Bronchial epithelial cell (primary cell): Measurements from ENCODE around the gene PEX10. TPM values are rescaled to one million over a fixed set of nuclear protein-coding genes. Genes with fewer than 3 reads are reported as not detected.
A peak's percentile ranks its signal among the peaks of the same experiment; 100 is the strongest.
"Not testable (repeated sequence)": the region's sequence is repeated elsewhere in the genome, so short reads cannot be mapped to it uniquely, and the experiment has no call there.

ENCODE experiments used
- DNase-seq: peaks from one replicate; pipeline ENCODE4 v3.0.0-alpha.2; 2010; ENCODE audit warnings: low read depth
- FAIRE-seq: peaks from 2 replicates; lab custom pipeline; 2011; peaks lifted over from hg19 to GRCh38; lab: Jason Lieb, UNC
- H3K27me3 ChIP-seq: 2 replicates; pipeline ENCODE4 v1.5.1; 2011; ENCODE audit warnings: low read length; ENCODE audit not compliant: control insufficient read depth, insufficient read depth
- H3K36me3 ChIP-seq: 2 replicates; pipeline ENCODE4 v1.5.1; 2011; ENCODE audit warnings: low read length; ENCODE audit not compliant: control insufficient read depth, insufficient read depth
- H3K4me3 ChIP-seq: 2 replicates; pipeline ENCODE4 v1.5.1; 2011; ENCODE audit warnings: mild to moderate bottlenecking, low read depth, low read length, control low read depth
- total RNA-seq: library from RNA; depleted of rRNA; stranded (reverse); fragments of >200 nt; gene quantifications from 2 replicates; pipeline ENCODE4 v1.2.1, GENCODE V29; 2014
- TF ChIP-seq, protein P1 (sequence below): IDR thresholded peaks from 2 replicates; pipeline ENCODE4 v1.5.1; 2011; ENCODE audit warnings: mild to moderate bottlenecking, moderate library complexity, low read length, control low read depth, inconsistent platforms; ENCODE audit not compliant: insufficient read depth, severe bottlenecking

PEX10 gene
- total RNA-seq: 30.0 and 35.7 TPM in 2 replicates

DNA sequence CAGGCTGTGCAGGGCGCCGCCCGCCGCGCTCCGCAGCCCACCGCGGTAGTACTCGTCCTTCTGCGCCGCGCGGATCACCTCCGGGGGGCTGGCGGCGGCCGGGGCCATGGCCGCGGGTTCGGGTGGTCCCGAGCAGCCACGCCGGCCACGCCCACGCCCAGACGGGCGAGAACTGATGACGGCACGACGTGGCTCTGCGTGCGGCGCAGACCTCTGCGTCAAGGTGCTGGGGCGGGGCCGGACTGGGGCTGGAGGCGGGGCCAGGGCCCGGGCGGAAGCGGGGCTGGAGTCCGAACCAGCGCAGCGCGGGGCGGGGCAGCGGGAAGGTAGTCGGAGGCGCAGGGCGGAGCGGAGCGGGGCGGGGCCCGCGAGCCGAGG, at the start of gene PEX10:
Gene PEX10, minus strand, starts transcription at position 170 of the 378 bp plus-strand sequence. Its CDS starts 62 bp downstream, at position 108.
- DNase-seq (peak; percentile 81), FAIRE-seq (no peak)
- Histone ChIP-seq H3K36me3 (peaks cover 7% of the 10 kb centered on the region), H3K4me3 (peak within 1 kb of the TSS; percentile 94), H3K27me3 (no peaks in the 10 kb centered on the region)
- TF ChIP-seq, protein P1, sequence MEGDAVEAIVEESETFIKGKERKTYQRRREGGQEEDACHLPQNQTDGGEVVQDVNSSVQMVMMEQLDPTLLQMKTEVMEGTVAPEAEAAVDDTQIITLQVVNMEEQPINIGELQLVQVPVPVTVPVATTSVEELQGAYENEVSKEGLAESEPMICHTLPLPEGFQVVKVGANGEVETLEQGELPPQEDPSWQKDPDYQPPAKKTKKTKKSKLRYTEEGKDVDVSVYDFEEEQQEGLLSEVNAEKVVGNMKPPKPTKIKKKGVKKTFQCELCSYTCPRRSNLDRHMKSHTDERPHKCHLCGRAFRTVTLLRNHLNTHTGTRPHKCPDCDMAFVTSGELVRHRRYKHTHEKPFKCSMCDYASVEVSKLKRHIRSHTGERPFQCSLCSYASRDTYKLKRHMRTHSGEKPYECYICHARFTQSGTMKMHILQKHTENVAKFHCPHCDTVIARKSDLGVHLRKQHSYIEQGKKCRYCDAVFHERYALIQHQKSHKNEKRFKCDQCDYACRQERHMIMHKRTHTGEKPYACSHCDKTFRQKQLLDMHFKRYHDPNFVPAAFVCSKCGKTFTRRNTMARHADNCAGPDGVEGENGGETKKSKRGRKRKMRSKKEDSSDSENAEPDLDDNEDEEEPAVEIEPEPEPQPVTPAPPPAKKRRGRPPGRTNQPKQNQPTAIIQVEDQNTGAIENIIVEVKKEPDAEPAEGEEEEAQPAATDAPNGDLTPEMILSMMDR: no peak

DNA sequence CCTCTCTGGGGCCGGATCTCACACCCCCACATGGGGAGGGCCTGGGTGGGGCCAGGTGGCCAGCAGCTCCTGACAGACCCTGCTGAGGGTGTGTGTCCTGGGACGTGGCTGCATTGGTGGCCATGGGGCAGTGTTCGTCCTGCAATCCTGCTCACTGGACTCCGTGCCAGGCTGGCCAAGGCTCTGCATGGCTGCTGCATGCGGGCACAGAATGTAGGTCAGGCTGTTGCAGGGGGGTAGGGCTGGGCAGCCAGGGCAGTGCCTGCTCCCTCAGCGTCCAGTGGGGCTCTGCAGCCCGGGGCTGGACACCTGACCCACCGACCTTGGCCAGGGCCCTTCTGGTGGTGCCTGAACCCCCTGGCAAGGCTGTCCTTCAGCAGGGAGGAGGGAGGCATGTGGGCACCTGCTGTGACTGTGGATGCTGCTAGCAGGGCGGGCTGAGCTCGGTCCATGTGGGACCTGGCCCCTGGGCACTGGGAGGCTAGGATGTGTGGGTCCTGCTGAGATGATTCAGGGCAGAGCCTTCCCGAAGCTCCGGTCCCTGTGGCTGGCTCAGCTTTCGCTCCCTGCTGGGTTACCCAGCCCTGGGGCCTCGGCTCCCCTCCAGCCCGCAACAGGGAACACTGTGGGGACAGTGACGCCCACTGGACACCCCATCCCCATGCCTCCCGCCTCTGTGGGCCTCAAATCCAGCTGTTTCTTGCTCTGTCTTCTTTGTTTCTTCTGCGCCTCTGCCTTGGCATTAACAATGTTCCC, 48.8 kb upstream of the PEX10 start:
- peaks cover 15% of the 10 kb centered on the region for H3K36me3 ChIP-seq
- TF ChIP-seq, protein P1: no peak
- no peak for FAIRE-seq

DNA sequence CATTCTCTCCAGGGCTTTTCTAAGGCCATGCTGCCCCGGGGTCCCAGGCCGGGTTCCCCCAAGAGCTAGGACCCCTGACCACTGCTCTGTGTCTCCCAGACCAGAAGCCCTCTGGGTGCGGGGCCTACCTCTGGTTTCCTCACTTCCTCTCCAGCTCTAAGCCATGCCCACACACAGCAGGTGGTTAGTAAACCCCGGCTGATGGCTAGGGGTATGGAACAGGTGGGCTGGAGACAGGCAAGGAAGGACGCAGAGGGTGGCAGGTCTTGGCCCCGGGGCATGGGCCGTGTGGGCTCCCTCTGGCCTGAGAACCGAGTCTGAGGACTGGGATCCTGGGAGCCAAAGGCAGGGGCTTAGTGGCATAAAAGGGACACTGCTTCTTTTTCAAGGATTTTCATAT, 47.8 kb upstream of the PEX10 start:
- FAIRE-seq: no peak
- Histone ChIP-seq H3K4me3 (no peak overlapping the region), H3K27me3 (no peaks in the 10 kb centered on the region), H3K36me3 (peaks cover 14% of the 10 kb centered on the region)
- no peak for DNase-seq
- TF ChIP-seq, protein P1: no peak

More for the DNA sequence above, 48.8 kb upstream of the PEX10 start:
- Histone ChIP-seq H3K27me3 (no peaks in the 10 kb centered on the region), H3K4me3 (no peak overlapping the region)
- DNase-seq: no peak

DNA sequence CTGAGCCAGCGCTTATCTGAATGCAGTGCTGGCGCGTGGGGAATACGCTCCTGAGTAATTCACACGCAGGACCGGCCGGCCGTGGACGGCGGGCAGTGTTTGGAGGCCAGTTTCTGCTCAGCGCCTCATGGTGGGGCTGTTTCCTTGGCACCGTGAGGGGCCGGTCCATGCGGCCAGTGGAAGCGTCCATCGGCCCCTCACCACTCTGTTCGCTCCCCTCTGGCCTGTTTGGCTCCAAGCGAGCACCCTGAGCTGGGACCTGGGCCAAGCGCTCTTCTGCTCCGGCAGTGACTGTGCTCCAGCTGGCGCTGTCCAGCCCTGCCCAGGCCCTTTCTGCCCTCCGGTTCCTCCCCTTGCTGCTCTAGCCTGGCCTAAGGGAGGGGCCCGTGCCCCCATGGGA, 47.4 kb upstream of the PEX10 start:
- Histone ChIP-seq H3K4me3 (no peak overlapping the region), H3K27me3 (no peaks in the 10 kb centered on the region), H3K36me3 (peaks cover 14% of the 10 kb centered on the region)
- DNase-seq: no peak
- TF ChIP-seq, protein P1: no peak
- no peak for FAIRE-seq

DNA sequence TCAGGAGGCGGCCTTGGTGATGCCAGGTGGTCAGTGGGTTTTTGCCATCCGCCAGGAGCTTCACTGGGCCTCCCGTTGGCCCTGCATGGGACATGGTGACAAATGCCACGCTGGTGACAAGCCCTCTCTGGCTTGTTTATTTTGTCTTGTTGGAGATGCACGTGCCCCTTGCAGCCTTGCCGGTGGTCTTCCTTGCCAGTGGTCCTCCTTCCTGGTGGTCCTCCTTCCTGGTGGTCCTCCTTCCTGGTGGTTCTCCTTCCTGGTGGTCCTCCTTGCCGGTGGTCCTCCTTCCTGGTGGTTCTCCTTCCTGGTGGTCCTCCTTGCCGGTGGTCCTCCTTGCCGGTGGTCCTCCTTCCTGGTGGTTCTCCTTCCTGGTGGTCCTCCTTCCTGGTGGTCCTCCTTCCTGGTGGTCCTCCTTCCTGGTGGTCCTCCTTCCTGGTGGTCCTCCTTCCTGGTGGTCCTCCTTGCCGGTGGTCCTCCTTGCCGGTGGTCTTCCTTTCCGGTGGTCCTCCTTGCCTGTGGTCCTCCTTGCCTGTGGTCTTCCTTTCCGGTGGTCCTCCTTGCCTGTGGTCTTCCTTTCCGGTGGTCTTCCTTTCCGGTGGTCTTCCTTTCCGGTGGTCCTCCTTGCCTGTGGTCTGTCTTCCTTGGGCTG, 46.9 kb upstream of the PEX10 start:
- not testable (repeated sequence) for DNase-seq, H3K27me3 ChIP-seq, FAIRE-seq

DNA sequence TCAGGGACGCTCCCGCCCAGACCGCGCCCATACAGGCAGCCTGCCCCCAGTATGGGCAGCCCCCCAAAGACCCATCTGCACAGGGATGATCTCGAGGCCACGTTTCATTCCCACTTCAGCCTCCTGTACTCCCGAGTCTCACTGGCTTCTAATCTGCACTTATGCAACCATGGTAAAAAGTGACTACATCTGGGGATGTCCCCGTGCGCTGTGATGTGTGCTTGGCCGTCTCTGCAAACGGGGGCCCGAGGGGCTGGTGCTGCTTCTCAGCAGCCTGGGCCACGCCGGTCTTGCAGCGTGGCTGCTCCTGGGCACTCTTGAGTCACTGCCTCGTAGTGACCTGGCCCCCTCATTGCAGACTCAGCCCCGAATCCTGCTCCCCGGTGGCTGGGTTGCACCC, 46.3 kb upstream of the PEX10 start:
- no peak for FAIRE-seq
- TF ChIP-seq, protein P1: no peak
- Histone ChIP-seq H3K27me3 (no peaks in the 10 kb centered on the region), H3K36me3 (peaks cover 12% of the 10 kb centered on the region), H3K4me3 (no peak overlapping the region)
- no peak for DNase-seq

More for the DNA sequence above, 46.9 kb upstream of the PEX10 start:
- H3K36me3 ChIP-seq: peaks cover 15% of the 10 kb centered on the region
- H3K4me3 ChIP-seq: not testable (repeated sequence)
